H1 (cell line): ENCODE results near the gene ISG15. TPM values are rescaled to one million over a fixed set of nuclear protein-coding genes. Genes with fewer than 3 reads are reported as not detected.
"Not testable (repeated sequence)": the region's sequence is repeated elsewhere in the genome, so short reads cannot be mapped to it uniquely, and the experiment has no call there.

Experiments used
- CTCF ChIA-PET: fragments of 300-600 bp; sonication (Branson Sonifier 250); formaldehyde crosslinking; loops from one replicate; lab custom pipeline; 2021; ENCODE audit not compliant: partially characterized antibody; lab: Charles Lee
- POLR2A ChIA-PET: fragments of 300-600 bp; sonication (Branson Sonifier 250); formaldehyde crosslinking; loops from one replicate; lab custom pipeline; 2021; ENCODE audit warnings: inconsistent platforms; ENCODE audit not compliant: partially characterized antibody; lab: Charles Lee
- DNase-seq, 2 experiments: peaks; one replicate each; pipeline versions ENCODE4 v3.0.0 to v3.0.0-alpha.2; 2010 to 2022; ENCODE audit warnings: low spot score in 2 of 2, low read depth in 1 of 2, mixed read lengths in 1 of 2
- FAIRE-seq: peaks from 2 replicates; lab custom pipeline; 2011; peaks lifted over from hg19 to GRCh38; lab: Jason Lieb, UNC
- H2AFZ ChIP-seq: 2 replicates; pipeline ENCODE4 v1.8.1; 2012; ENCODE audit warnings: low read length, inconsistent platforms
- H2AK5ac ChIP-seq: 2 replicates; pipeline ENCODE4 v1.6.1; 2013; ENCODE audit warnings: low read depth, low read length
- H2BK120ac ChIP-seq: replicated peaks from 2 replicates; pipeline ENCODE3; 2013; ENCODE audit warnings: low read depth, low read length, inconsistent platforms
- H2BK12ac ChIP-seq: 2 replicates; pipeline ENCODE4 v1.6.1; 2013; ENCODE audit warnings: low read depth, low read length
- H2BK15ac ChIP-seq: 2 replicates; pipeline ENCODE4 v1.6.1; 2013; ENCODE audit warnings: low read length
- H2BK20ac ChIP-seq: 2 replicates; pipeline ENCODE4 v1.6.1; 2013; ENCODE audit warnings: low read length
- H2BK5ac ChIP-seq: 2 replicates; pipeline ENCODE4 v1.6.1; 2013; ENCODE audit warnings: low read depth, low read length
- H3K14ac ChIP-seq: 2 replicates; pipeline ENCODE4 v1.6.1; 2013; ENCODE audit warnings: inconsistent platforms; ENCODE audit not compliant: insufficient read length
- H3K18ac ChIP-seq: 2 replicates; pipeline ENCODE4 v1.6.1; 2013; ENCODE audit warnings: low read length; ENCODE audit errors: extremely low read depth
- H3K23ac ChIP-seq: 2 replicates; pipeline ENCODE4 v1.6.1; 2013; ENCODE audit warnings: inconsistent platforms; ENCODE audit not compliant: insufficient read length
- H3K23me2 ChIP-seq: 2 replicates; pipeline ENCODE4 v1.6.1; 2013; ENCODE audit warnings: low read depth, low read length
- H3K27ac ChIP-seq: 2 replicates; pipeline ENCODE4 v1.6.1; 2011; ENCODE audit warnings: low read depth, low read length, inconsistent platforms
- H3K27me3 ChIP-seq, 4 experiments: replicated peaks in 1 of 4; 1 replicate in 1 of 4; 2 replicates in 3 of 4; pipeline versions ENCODE4 v1.6.1 to v1.8.1; 2011 to 2013; ENCODE audit warnings: low read length in 3 of 4, mild to moderate bottlenecking in 3 of 4, inconsistent platforms in 2 of 4, mixed read lengths in 2 of 4, moderate library complexity in 1 of 4; ENCODE audit not compliant: control insufficient read depth in 3 of 4, insufficient read depth in 3 of 4; ENCODE audit errors: extremely low read depth in 1 of 4
- H3K36me3 ChIP-seq, 4 experiments: 2 replicates each; pipeline versions ENCODE4 v1.6.1 to v1.8.1; 2011 to 2013; ENCODE audit warnings: mild to moderate bottlenecking in 4 of 4, low read length in 3 of 4, moderate library complexity in 2 of 4, control low read depth in 1 of 4, inconsistent platforms in 1 of 4; ENCODE audit not compliant: insufficient read depth in 4 of 4, control insufficient read depth in 2 of 4
- H3K4ac ChIP-seq: replicated peaks from 2 replicates; pipeline ENCODE3; 2013; ENCODE audit warnings: low read length, low read depth, mixed read lengths, inconsistent platforms; ENCODE audit not compliant: insufficient read length
- H3K4me1 ChIP-seq, 4 experiments: replicated peaks in 1 of 4; 1 replicate in 1 of 4; 2 replicates in 3 of 4; pipeline versions ENCODE4 v1.6.1 to v1.8.1; 2011 to 2013; ENCODE audit warnings: low read length in 3 of 4, inconsistent platforms in 2 of 4, mixed read lengths in 1 of 4; ENCODE audit not compliant: insufficient read depth in 4 of 4, control insufficient read depth in 3 of 4
- H3K4me2 ChIP-seq, 2 experiments: 2 replicates each; pipeline versions ENCODE4 v1.6.1 to v1.8.1; 2011 to 2013; ENCODE audit warnings: low read depth in 2 of 2, low read length in 2 of 2, control low read depth in 1 of 2, inconsistent platforms in 1 of 2, mild to moderate bottlenecking in 1 of 2; ENCODE audit not compliant: insufficient read depth in 1 of 2
- H3K4me3 ChIP-seq, 4 experiments: fragments of 200-600, 300-600 bp in 1 of 4; sonication (generic), shearing (Covaris generic), sonication (Bioruptor Twin) in 1 of 4; 2 replicates each; pipeline versions ENCODE4 v1.5.1 to v1.8.1; 2011 to 2016; ENCODE audit warnings: low read length in 4 of 4, low read depth in 3 of 4, control low read depth in 2 of 4, inconsistent platforms in 2 of 4, mild to moderate bottlenecking in 2 of 4, mixed read lengths in 1 of 4, moderate library complexity in 1 of 4; ENCODE audit not compliant: insufficient read depth in 2 of 4; ENCODE audit errors: extremely low read depth in 1 of 4
- H3K56ac ChIP-seq: replicated peaks from 2 replicates; pipeline ENCODE3; 2013; ENCODE audit warnings: low read depth, mild to moderate bottlenecking, mixed read lengths, low read length, inconsistent platforms; ENCODE audit not compliant: insufficient read length
- H3K79me1 ChIP-seq: 2 replicates; pipeline ENCODE4 v1.6.1; 2013; ENCODE audit warnings: low read depth, low read length, control low read depth
- H3K79me2 ChIP-seq, 2 experiments: 2 replicates each; pipeline versions ENCODE4 v1.6.1 to v1.8.1; 2012 to 2013; ENCODE audit warnings: low read length in 2 of 2, mild to moderate bottlenecking in 2 of 2, inconsistent platforms in 1 of 2; ENCODE audit not compliant: insufficient read depth in 2 of 2, control insufficient read depth in 1 of 2
- H3K9ac ChIP-seq, 4 experiments: replicated peaks in 1 of 4; 1 replicate in 1 of 4; 2 replicates in 3 of 4; pipeline versions ENCODE4 v1.6.1 to v1.8.1; 2011 to 2013; ENCODE audit warnings: low read depth in 3 of 4, low read length in 3 of 4, control low read depth in 2 of 4, mild to moderate bottlenecking in 2 of 4, moderate library complexity in 2 of 4, inconsistent platforms in 1 of 4; ENCODE audit errors: extremely low read depth in 1 of 4
- H3K9me3 ChIP-seq, 2 experiments: 2 replicates each; pipeline versions ENCODE4 v1.6.1 to v1.8.1; 2012 to 2013; ENCODE audit warnings: mild to moderate bottlenecking in 2 of 2, moderate library complexity in 2 of 2, control low read depth in 1 of 2, inconsistent platforms in 1 of 2, low read depth in 1 of 2, low read length in 1 of 2, mixed read lengths in 1 of 2; ENCODE audit not compliant: insufficient read depth in 2 of 2
- H4K20me1 ChIP-seq, 2 experiments: replicated peaks in 1 of 2; 2 replicates each; pipeline versions ENCODE3 to v1.8.1; 2011 to 2013; ENCODE audit warnings: inconsistent platforms in 2 of 2, low read length in 2 of 2, mild to moderate bottlenecking in 1 of 2; ENCODE audit not compliant: insufficient read depth in 2 of 2, control insufficient read depth in 1 of 2
- H4K5ac ChIP-seq: 2 replicates; pipeline ENCODE4 v1.6.1; 2013; ENCODE audit warnings: low read length, low read depth, mixed read lengths, inconsistent platforms; ENCODE audit not compliant: insufficient read length
- H4K8ac ChIP-seq: 2 replicates; pipeline ENCODE4 v1.8.0; 2013; ENCODE audit warnings: mild to moderate bottlenecking, moderate library complexity, low read length, inconsistent platforms; ENCODE audit not compliant: insufficient read depth; ENCODE audit errors: extremely low read depth
- H4K91ac ChIP-seq: replicated peaks from 2 replicates; pipeline ENCODE3; 2013; ENCODE audit warnings: low read length, mixed read lengths, inconsistent platforms; ENCODE audit not compliant: insufficient read length
- WGBS, 2 experiments: shearing (Covaris generic) in 1 of 2; methylation state at CpG; one replicate each; pipeline versions ENCODE4 v1.1.6 to v1.1.7; 2013 to 2015; ENCODE audit warnings: low lambda C conversion rate in 2 of 2, mixed read lengths in 2 of 2, inconsistent platforms in 1 of 2, low coverage in 1 of 2, missing lambda C conversion rate in 1 of 2; ENCODE audit not compliant: insufficient replicate concordance in 2 of 2, insufficient coverage in 1 of 2, insufficient read length in 1 of 2; ENCODE audit errors: extremely low coverage in 1 of 2, missing lambda C conversion rate in 1 of 2; 5-methylcytosine and 5-hydroxymethylcytosine counted together
- polyA plus RNA-seq, 7 experiments: library from polyadenylated mRNA; depleted of rRNA in 3 of 7; stranded (reverse) in 5 of 7; unstranded in 2 of 7; fragments of >200 nt in 5 of 7; fragments of 200-250 nt in 2 of 7; gene quantifications; 1 replicate in 5 of 7; 2 replicates in 1 of 7; 4 replicates in 1 of 7; pipeline versions ENCODE4 v1.2.1 to v1.2.3, GENCODE V29; 2011 to 2013; ENCODE audit warnings: missing spikeins in 2 of 7, mixed read lengths in 2 of 7
- total RNA-seq: library from RNA; stranded (reverse); fragmentation: NEBNext Ultra II Directional; extraction: Animal tissue kit (Norgen Biotek cat#: 25700); gene quantifications from 2 replicates; pipeline ENCODE4 v1.2.1, GENCODE V29; 2021

The ISG15 gene
- total and polyA plus RNA-seq, 2 of the 8 experiments (the other 6 are each of a cell fraction or from before 2014, with no cell fraction given) = 29.3 to 121 TPM

- CTCF ChIA-PET = not testable (repeated sequence)
Measured at GRCh38 chr1:988061-988460, 25.2 kb upstream of the ISG15 start.

GRCh38 chr1:991275-991674, 22.0 kb upstream of the ISG15 start:
- H3K9ac ChIP-seq, H2BK20ac ChIP-seq, H2BK5ac ChIP-seq, H3K36me3 ChIP-seq, H3K79me2 ChIP-seq, FAIRE-seq, H3K56ac ChIP-seq, H3K4me1 ChIP-seq, H4K5ac ChIP-seq, H3K18ac ChIP-seq, H4K91ac ChIP-seq, H3K14ac ChIP-seq, H2BK120ac ChIP-seq, H3K9me3 ChIP-seq, H3K27ac ChIP-seq, DNase-seq, H2BK12ac ChIP-seq, H3K4me3 ChIP-seq, H2AK5ac ChIP-seq, H3K23ac ChIP-seq, POLR2A ChIA-PET, H3K23me2 ChIP-seq, H2BK15ac ChIP-seq, H3K4me2 ChIP-seq, H3K4ac ChIP-seq, H4K20me1 ChIP-seq, H2AFZ ChIP-seq, H3K79me1 ChIP-seq, H4K8ac ChIP-seq: not testable (repeated sequence)
- H3K27me3 ChIP-seq = peaks cover 1 to 38% (median 28%) of the 10 kb centered on the region in 4 experiments
- CTCF ChIA-PET = interaction anchor here (1.3 to 7.7 kb wide), 3 partner anchors 9 to 73 kb away, joined by 4 to 86 read pairs (median 9); partner anchors contain the start of gene PERM1
- WGBS, 2 experiments = 93% methylated on average over 6 of the region's 6 CpGs; no CpG with 5 or more reads in 1 of the 2 experiments

More at GRCh38 chr1:988061-988460, 25.2 kb upstream of the ISG15 start:
- H3K36me3 ChIP-seq, H2BK15ac ChIP-seq, H3K4me1 ChIP-seq, H3K18ac ChIP-seq, H3K27ac ChIP-seq, H3K23me2 ChIP-seq, POLR2A ChIA-PET, H3K9me3 ChIP-seq, H4K8ac ChIP-seq, DNase-seq, H4K5ac ChIP-seq, H3K79me2 ChIP-seq, H3K14ac ChIP-seq, H2BK20ac ChIP-seq, H4K91ac ChIP-seq, H3K4me2 ChIP-seq, H3K79me1 ChIP-seq, H4K20me1 ChIP-seq, H2AK5ac ChIP-seq, H2AFZ ChIP-seq, H3K23ac ChIP-seq, H3K4me3 ChIP-seq, H3K56ac ChIP-seq, H3K9ac ChIP-seq, H2BK120ac ChIP-seq, H2BK12ac ChIP-seq, H2BK5ac ChIP-seq, H3K4ac ChIP-seq, FAIRE-seq: not testable (repeated sequence)
- 98% methylated on average over 5 of the region's 5 CpGs; no CpG with 5 or more reads in 1 of the 2 experiments for WGBS, 2 experiments
- H3K27me3 ChIP-seq = peaks cover 1 to 39% (median 25%) of the 10 kb centered on the region in 4 experiments
